Islet of Langerhans (tissue), 1 donor: ENCODE results near the gene SLC8A2.
"Not testable (repeated sequence)": the region's sequence is repeated elsewhere in the genome, so short reads cannot be mapped to it uniquely, and the experiment has no call there.

Experiments used
- FAIRE-seq: peaks from one replicate; lab custom pipeline; 2011; peaks lifted over from hg19 to GRCh38; lab: Jason Lieb, UNC

SLC8A2 gene

DNA sequence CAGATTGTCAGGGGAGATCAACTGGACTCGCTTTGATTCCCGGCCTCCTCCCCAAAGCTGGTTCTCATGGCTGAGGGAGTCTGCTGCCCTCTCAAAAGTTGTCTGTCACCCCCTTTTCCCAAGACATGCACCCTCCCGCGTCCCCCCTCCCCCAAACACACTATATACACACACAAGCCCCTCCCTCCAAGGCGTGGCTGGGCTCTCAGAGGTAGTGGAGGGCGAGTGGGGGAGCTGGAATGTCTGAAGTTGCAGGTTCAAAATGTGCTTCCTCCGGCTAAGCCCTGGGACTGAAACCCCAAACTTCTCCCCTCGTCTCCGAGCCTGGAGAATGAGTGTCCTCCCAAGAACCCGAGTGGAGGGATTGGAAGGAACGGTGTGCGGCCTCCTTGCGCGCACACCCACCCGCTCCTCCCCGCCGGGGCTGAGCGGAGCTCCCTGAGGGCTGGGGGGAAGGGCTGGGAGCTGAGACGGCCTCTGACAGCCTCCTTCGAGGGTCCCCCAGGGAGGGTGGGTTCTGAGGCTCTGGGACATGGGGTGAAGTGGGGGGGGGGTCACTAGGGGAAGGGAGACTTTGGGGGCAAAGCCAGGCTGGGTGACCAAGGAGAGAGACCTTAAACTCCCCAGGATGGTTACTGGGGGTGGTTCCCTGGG, 42.4 kb downstream of the SLC8A2 start:
- FAIRE-seq, result no peak

DNA sequence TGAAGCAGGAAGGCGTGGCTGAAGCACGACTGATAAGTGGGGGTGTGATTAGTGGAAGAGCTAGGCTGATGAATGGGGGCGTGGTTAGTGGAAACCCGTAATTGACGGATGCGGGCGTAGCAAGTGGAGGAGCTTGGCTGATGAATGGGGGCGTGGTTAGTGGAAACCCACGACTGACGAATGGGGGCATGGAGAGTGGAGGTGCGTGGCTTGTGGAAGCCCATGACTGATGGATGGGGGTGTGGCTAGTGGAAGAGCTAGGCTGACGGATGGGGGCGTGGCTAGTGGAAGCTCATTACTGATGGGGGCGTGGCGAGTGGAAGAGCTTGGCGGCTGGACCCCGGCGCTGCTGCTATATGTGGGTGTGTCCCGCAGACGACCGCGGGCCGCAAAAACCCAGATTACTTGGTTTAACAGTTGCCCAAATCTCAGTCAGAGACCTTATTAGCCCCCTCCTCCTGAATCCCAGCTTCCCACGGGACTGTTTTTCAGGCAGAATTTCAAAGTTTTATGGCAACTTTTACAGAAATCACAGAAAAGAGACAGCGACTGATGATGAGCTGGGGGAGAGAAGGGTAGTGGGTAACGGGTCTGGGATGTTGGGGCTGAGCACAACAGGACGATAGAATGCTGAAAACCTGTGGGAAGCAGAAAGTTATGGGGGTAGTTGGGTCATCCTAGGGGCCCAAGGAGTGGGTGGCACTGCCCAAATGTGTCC, 43.4 kb downstream of the SLC8A2 start:
- no peak for FAIRE-seq

DNA sequence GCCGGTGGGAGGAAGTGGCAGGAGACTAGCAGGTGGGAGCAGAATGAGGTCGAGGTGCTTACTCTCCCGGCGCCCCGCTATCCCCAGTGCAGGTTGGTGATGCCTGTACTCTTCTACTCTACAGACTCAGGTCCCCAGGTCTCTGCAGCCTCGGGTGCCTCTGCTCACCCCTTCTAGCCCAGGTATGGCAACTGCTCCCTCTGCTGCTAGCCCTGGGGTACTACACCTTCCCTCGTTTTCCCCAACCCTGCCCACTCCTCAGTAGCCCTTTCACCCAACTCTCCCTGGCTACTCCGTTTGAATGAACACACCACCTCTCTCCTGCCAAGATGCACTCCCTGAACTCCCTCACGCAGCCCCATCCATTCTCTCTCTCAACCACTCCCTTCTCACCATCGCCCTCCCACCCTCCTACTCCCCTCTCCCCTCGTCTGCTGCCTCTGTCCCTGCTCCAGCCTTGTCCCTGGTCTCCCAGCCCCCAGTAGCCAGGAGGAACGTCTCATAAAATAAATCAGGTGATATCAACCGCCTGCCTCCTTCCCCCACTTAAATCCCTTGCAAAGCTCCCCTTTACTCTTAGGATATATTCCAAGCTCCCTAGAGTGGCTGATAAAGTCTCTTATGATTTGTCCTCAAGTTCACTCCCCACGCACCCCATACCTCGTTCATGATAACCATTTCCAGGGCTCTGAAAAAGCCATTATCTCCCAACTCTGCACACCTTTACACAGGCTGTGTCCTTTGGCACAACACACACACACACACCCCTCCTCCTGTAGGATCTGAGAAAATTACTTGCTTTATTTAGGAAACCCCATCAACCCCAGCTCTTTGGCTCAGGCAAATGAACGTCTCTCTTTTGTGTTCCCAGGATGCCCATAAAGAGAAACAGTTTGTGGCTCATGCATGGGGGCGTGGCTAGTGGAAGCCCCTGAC, 44.2 kb downstream of the SLC8A2 start:
- FAIRE-seq, result no peak

DNA sequence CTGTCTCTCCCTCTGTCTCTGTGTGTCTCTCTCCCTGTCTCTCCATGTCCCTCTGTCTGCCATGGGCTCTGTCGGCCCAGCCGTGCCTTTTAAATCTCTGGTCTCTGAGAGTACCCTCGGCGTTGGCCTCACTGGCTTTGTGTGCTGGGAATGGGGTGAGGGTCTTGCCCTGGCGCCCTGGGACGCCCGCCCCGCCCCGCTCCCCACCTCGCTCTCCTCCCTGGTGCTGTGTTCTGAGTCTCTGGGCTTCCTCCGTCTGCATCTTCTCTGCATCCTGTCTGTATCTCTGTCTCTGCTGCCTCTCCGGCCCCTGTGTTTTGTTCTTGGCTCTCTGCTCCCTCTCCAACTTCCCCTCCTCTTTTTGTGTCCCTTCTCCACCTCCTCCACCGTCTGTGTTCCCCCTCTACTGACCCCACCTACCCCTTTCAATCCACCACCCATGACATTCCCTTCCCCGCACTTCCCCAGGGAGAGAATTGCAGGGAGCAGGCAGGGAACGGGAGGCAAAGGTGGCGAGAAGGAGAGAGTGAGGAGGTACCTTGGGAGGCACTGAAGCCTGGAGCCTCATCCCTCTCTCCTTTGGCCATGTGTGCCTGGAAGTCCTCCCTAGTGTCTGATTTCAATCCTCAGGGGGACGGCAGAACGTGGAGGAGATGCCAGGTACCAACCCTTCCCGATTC, 48.4 kb downstream of the SLC8A2 start:
- FAIRE-seq, result no peak

DNA sequence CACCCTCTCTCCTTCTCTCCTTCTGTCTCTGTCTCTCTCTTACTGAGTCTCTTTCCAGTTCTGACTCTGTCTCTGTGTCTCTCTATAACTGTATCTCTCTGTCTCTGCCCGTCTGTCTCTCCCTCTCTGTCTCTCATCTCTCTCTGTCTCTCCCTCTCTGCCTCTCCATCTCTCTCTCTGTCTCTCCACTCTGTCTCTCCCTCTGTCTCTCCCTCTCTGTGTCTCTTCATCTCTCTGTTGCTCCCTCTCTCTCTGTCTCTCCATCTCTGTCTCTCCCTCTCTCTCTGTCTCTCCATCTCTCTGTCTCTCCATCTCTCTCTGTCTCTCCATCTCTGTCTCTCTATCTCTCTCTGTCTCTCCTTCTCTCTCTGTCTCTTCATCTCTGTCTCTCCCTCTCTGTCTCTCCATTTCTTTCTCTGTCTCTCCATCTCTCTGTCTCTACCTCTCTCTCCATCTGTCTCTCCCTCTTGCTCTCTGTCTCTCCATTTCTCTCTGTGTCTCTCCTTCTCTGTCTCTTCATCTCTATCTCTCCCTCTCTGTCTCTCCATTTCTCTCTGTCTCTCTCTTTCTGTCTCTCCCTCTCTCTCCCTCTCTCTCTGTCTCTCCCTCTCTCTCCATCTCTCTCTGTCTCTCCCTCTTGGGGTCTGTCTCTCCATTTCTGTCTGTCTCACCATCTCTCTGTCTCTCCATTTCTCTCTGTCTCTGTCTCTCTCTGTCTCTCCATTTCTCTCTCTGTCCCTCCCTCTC, 49.1 kb downstream of the SLC8A2 start:
- FAIRE-seq, result no peak

DNA sequence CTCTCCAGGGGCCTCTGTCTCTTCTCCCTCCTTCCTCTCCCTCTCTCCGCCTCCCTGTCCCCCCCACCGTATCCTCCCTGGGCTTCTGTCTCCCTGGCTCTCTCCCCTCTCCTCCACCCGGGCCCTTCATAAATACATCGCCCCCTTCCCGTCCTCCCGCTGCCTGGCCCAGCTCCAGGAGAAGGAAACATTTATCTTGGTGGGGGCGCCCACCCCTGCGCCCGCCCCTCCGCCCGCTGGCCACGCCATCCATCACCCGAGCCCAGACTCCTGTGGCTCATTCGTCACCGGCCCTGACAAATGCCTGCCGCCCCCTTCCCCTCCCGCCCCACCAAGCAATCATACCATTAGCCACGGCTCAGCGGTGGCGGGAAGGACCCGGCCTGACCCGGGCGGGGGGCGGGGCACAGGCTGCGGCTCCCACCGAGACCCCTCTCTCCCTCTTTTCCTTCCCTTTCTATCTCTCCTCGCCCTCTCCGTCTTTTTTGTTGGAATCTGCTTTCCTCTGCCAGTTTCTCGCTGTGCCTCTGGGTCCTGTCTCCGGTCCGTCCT, 49.8 kb downstream of the SLC8A2 start:
- no peak for FAIRE-seq

DNA sequence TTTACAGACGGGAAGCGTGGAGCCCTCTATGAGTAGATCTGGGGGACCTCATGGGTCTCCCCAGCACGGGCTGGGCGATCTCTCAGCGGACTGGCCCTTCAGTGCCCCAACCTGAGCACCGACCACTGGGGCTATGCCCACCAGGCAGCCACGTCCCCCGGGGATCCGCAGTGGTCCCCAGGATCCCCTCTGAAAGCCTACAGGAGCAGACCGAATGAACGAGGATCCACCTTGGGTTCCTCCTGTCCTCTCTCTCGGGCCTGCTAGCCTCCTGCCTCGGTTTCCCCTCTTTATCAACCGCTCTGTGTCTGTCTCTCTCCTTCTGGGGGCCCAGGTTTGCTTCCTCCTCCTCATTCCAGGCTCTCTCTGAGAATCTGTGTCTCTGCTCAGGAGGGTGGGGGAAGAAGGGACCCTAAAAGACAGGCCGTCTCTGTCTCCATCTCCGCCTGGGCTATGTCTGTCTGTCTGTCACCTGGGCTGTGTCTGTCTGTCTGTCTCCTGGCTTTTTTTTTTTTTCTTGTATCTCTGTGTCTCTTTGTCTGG, 50.4 kb downstream of the SLC8A2 start:
- FAIRE-seq, result no peak

DNA sequence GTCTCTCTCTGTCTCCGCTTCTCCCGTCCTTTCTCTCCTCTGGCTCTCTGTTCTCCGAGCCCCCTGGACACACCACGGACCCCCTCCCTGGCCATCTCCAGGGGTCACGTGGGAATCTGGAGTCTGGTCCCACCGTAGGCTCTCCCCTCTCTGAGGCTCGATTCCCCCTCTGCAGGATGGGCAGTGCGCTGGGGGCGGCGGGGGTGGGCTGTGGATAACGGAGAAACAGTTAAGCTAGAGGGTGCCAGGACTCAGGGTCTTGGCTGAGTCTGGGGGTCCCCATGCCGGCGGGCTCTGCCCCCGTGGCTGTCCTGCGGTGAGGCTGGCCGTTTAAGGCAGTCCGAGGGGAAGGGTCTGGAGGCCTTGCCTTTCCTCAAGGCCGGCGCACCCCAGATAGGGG, 51.9 kb downstream of the SLC8A2 start:
- no peak for FAIRE-seq

DNA sequence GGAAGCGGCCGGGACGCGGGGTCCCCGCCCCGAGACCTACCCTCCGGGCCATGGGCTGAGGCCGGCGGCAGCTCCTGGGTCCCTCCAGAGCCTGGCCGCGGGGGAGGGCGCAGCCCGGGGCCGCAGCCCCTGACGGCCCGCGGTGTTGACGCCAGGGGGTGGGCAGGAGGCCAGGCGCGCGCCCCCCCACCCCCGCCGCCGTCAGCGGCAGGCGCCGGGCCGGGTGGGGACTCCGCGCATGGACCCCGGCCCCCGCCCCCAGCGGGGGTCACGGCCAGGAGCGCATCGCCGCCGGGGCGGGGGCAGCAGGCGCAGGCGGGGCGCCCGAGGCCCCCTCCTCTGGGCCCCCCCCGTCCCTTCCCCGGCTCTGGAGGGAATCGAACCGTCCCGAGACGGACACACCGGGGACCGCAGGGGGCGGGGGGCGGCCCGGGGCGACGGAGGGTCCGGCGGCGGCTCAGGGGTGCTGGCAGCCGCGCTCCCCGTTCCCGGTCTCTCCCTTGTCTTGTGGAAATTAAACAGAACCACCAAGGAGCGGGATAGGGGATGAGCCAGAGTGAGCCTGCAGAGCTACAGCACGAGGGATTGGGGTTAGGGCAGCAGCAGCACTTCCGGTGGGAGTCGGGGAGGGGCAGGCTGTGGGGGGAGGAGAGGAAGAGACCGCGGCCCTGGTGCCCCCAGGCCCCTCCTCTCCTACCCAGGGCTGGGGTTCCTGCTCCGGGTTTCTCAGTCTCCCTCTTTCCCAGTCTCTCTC, 52.5 kb downstream of the SLC8A2 start, which contains the start of gene MEIS3:
MEIS3 (minus strand) TSS at position 498 of the 754 bp plus-strand sequence; CDS start at position 52, 446 bp downstream.
- FAIRE-seq, result no peak

DNA sequence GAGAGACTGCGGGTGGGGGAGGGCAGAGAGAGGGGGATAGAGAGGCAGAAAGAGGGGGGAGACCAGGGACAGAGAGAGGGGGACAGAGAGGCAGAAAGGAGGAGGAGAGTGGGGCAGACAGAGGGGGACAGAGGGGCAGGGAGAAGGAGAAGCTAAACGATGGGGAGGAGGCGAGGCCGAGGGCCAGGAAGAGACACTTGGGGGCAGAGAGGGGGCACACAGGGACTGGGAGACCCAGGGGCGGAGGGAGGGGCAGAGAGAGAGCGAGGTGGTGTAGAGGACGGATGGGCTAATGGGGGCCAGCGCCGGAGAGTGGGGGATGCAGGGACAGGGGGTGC, 53.0 kb downstream of the SLC8A2 start:
- no peak for FAIRE-seq

DNA sequence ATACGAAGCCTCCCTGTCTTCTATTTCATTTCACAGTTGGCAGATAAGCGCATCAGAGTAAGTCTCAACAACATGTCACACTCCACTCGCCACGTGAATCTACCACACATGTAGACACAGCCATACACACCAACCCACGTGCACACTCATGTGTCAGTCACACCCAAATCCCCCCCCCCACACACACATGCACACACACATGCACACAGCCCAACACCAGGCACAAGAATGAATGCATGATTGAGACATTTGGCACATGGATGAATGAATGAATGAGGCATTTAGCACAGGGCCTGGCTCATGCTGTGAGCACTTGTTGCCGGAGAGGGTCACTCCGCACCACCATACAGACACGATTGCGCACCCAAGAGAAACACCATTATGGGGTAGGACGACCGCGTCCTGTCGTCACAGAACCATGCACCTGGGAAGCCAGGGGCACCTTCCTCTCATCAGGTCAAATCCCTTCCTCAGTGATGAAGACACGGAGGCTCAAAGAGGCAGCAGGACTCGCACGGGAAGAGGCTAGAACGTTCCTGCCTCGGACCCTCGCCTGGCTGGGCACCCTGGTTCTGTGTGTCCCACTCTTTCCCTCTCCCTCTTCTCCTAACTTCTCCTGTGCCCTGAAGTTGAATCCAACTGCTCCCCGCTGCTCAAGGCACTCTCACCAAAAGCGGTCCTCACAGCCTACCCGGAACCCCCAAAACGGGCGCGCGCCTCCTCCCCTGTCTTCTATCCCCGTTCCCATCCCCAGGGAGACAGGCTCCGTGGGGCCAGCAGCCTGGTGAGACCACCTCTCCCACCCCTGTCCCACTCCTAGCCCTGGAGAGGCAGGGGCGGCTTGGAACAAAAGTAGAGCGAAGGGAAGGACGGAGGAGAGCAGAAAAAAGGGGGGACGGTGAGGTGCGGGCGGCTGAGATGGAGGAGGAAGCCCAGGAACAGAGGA, 53.7 kb downstream of the SLC8A2 start:
- no peak for FAIRE-seq

DNA sequence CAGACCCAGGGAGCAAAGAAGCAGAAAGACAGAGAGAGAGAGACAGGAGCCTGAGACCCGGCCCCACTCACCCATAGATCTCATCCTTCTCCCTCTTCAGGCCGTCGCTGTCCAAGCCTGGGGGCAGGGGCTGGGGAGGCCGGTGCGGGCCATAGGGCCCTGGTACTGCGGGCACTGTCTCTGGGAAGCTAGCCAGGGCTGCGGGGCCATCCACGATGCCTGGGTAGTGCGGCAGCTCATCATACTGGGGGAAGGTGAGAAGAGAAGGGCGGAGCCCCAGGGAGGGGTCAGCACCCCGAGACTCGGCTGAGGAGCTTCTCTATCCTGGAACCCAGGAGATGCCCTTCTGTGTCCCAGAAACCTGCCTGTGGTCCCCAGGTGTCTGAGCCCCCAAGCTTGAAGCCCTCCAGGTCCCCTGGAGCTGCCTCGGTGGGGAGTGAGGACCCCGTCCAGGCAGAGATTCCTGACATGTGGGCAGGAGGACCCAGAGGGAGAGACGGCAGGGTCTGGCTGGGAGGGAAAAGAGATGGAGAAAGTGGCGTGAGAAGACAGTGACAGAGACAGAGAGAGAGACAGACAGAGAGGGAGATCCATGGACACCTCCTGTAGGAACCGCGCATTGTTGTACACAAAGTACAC, 54.5 kb downstream of the SLC8A2 start:
- FAIRE-seq, result no peak

DNA sequence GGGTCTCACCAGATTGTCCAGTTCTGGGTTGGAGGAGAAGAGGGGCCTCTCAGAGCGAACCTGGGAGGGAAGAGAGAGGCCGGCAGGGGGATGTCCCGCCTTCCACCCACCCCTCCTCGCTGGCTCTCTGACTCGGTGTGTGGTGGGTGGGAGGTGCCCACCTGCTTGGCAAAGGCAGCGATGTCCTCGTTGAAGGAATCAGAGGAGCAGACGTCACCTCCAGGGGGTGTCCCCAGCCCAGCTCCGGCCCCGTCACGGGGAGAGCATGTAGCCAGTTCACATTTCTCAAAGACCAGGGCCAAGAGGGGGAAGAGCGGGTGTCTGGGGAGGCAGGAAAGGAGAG, 55.1 kb downstream of the SLC8A2 start:
- FAIRE-seq, result no peak

DNA sequence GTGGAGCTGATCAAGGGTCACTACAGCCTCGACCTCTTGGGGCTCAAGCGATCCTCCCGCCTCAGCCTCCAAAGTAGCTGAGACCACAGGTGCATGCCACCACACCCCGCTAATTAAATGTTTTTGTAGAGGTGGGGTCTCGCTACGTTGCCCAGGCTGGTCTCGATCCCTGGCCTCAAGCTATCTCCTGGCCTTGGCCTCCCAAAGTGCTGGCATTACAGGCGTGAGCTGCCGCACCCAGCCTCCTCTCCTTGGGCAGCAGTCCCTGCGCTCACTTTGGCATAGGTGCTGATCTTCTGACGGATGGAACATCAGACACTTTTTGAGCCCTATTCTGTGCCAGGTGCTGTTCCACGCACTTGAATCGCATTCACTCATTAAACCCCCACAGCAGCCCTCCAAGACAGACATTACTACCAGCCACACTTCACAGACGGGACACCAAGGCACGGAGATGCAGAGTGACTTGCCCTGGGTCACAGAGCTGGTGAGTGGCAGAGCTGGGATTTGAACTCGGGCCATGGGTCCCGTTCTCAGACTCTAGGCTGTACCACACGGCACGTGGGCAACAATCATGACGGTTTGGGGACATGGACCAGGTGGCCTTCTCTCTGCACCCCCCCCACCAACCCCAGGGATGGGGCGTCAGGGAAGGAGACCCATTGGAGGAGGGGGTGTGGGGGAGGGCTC, 55.6 kb downstream of the SLC8A2 start:
- no peak for FAIRE-seq

DNA sequence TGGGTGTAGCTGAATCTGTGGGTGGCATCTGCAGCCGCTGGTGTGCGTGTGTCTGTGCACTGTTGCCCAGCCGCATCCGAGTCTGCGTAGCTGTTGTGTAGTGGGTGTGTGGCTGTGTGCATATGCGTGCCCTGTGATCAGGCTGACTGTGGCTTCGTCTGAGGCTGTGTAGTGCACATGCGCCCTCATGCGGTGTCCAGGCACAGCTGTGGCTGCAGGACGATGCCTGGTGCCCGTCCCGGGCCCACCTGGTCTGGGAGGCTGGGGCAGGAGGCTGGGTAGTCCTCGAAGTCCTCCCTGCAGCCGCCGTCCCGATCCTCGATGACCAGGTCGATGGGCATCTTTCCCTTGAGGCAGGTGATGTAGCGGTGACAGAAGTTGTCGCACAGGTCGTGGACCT, 57.2 kb downstream of the SLC8A2 start:
- FAIRE-seq, result no peak

DNA sequence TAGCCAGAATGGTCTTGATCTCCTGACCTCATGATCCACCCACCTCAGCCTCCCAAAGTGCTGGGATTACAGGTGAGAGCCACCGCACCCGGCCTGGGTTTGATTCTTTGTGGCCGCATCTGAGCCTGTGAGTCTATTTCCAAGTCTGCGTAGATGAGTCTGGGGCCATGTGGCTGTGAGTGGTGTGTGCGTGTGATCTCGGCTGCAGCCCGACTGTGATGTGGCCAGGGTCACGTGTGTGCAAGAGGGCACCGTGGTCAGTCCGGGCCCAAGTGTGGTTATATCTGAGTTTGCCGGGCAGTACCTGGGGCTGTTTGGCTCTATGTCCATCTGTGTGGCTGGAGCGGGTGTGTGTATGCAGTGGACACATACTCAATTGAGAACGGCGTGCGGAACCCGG, 57.8 kb downstream of the SLC8A2 start:
- FAIRE-seq, result no peak

DNA sequence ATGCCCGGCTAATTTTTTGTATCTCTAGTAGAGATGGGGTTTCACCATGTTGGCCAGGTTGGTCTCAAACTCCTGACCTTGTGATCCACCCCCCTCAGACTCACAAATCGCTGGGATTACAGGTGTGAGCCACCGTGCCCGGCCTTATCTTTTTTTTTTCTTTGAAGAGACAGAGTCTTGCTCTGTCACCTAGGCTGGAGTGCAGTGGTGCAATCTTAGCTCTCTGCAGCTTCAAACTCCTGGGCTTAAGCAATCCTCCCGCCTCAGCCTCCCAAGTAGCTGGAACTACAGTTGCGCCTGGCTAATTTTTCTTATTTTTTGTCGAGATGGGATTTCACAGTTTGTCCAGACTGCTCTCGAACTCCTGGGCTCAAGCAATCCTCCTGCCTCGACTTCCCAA, 60.0 kb downstream of the SLC8A2 start:
- not testable (repeated sequence) for FAIRE-seq

DNA sequence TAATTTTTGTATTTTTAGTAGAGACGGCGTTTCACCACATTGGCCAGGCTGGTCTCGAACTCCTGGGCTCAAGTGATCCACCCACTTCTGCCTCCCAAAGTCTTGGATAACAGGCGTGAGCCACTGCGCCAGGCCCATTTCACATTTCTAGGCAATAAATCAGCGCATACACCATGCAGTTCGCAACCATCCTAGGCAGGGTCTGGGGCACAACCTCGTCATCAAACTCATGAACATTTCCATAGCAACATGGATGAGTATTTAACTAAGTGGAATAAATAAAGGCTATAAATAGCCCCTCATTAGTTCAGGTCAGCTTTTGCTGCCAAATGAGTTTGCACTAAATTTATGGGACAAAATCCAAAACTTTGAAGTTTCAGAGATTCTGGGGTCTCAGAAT, 60.6 kb downstream of the SLC8A2 start:
- FAIRE-seq, result peak; percentile 97
